SK-N-SH treated with all-trans-retinoic acid at 6 μM for 48 hours (cell line): Measurements from ENCODE around the gene MSLN.
"Not testable (repeated sequence)": the region's sequence is repeated elsewhere in the genome, so short reads cannot be mapped to it uniquely, and the experiment has no call there.

Experiments used
- ARNTL ChIP-seq: fragments of 450-650 bp; formaldehyde crosslinking; IDR thresholded peaks from 2 replicates; pipeline ENCODE4 v1.5.0; 2020; ENCODE audit warnings: low read depth, mild to moderate bottlenecking, moderate library complexity, borderline replicate concordance
- BACH2 ChIP-seq: fragments of 250-450 bp; sonication (Bioruptor Pico); IDR thresholded peaks from 2 replicates; pipeline ENCODE4 v1.9.0; 2021; ENCODE audit warnings: mild to moderate bottlenecking, borderline replicate concordance
- OSR1 ChIP-seq: fragments of 250-450 bp; sonication (Bioruptor Pico); IDR thresholded peaks from 2 replicates; pipeline ENCODE4 v1.8.0; 2022; ENCODE audit warnings: moderate library complexity, mild to moderate bottlenecking, inconsistent platforms
- TCF4 ChIP-seq: fragments of 250-450 bp; sonication (Bioruptor Pico); IDR thresholded peaks from 2 replicates; pipeline ENCODE4 v1.8.0; 2021; ENCODE audit warnings: mild to moderate bottlenecking, moderate library complexity, borderline replicate concordance
- ZNF70 ChIP-seq: fragments of 450-650 bp; formaldehyde crosslinking; IDR thresholded peaks from 2 replicates; pipeline ENCODE4 v1.5.0; 2020; ENCODE audit warnings: mild to moderate bottlenecking, moderate library complexity
- ZNF8 ChIP-seq: fragments of 450-650 bp; formaldehyde crosslinking; IDR thresholded peaks from 2 replicates; pipeline ENCODE4 v1.5.0; 2020; ENCODE audit warnings: mild to moderate bottlenecking, moderate library complexity
- TF ChIP-seq, protein P1 (sequence below): fragments of 250-450 bp; sonication (Bioruptor Pico); IDR thresholded peaks from 2 replicates; pipeline ENCODE4 v1.8.0; 2020; ENCODE audit warnings: mild to moderate bottlenecking, moderate library complexity, borderline replicate concordance

DNA sequence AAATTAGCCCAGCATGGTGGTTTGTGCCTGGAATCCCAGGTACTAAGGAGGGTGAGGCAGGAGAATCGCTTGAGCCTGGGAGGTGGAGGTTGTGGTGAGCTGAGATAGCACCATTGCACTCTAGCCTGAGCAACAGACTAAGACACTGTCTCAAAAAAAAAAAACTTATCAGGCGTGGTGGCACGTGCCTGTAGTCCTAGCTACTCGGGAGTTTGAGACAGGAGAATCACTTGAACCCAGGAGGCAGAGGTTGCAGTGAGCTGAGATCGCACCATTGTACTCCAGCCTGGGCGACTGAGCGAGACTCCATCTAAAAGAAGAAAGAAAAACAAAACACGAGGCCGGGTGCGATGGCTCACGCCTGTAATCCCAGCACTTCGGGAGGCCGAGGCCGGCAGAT, 17.6 kb upstream of the MSLN start:
- not testable (repeated sequence) for TF ChIP-seq OSR1 (CRISPR knock-in tag); ARNTL; ZNF8 (CRISPR knock-in tag); BACH2 (CRISPR knock-in tag); TCF4 (CRISPR knock-in tag); ZNF70
- TF ChIP-seq, protein P1, sequence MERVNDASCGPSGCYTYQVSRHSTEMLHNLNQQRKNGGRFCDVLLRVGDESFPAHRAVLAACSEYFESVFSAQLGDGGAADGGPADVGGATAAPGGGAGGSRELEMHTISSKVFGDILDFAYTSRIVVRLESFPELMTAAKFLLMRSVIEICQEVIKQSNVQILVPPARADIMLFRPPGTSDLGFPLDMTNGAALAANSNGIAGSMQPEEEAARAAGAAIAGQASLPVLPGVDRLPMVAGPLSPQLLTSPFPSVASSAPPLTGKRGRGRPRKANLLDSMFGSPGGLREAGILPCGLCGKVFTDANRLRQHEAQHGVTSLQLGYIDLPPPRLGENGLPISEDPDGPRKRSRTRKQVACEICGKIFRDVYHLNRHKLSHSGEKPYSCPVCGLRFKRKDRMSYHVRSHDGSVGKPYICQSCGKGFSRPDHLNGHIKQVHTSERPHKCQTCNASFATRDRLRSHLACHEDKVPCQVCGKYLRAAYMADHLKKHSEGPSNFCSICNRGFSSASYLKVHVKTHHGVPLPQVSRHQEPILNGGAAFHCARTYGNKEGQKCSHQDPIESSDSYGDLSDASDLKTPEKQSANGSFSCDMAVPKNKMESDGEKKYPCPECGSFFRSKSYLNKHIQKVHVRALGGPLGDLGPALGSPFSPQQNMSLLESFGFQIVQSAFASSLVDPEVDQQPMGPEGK (CRISPR knock-in tag): not testable (repeated sequence)
